Measurements from ENCODE around the gene ACER1.
A peak's percentile ranks its signal among the peaks of the same experiment; 100 is the strongest.
"Not testable (repeated sequence)": the region's sequence is repeated elsewhere in the genome, so short reads cannot be mapped to it uniquely, and the experiment has no call there.

Gene ACER1

GRCh38 chr19:6282393-6282792 is 51.0 kb downstream of the ACER1 start:
- Mint-ChIP-seq H3K4me1 (peaks cover 19% of the 10 kb centered on the region), H3K36me3 (peaks cover 13% of the 10 kb centered on the region)
- not testable (repeated sequence) for H3K27ac Mint-ChIP-seq, H3K27me3 Mint-ChIP-seq, H3K9me3 Mint-ChIP-seq, ATAC-seq, H3K4me3 Mint-ChIP-seq

GRCh38 chr19:6279931-6280591 is 53.4 kb downstream of the ACER1 start, which contains the start of gene MLLT1:
MLLT1 (minus strand) TSS chr19:6279975; CDS start chr19:6279784, 191 bp downstream.
- ATAC-seq: peak; percentile 97
- no peaks in the 10 kb centered on the region for H3K9me3 Mint-ChIP-seq
- no peaks in the 10 kb centered on the region for H3K27me3 Mint-ChIP-seq
- peak within 1 kb of the TSS; percentile 96 for H3K4me3 Mint-ChIP-seq
- peaks cover 18% of the 10 kb centered on the region for H3K36me3 Mint-ChIP-seq
- H3K4me1 Mint-ChIP-seq: peaks cover 32% of the 10 kb centered on the region
- peak within 1 kb of the TSS; percentile 92 for H3K27ac Mint-ChIP-seq

GRCh38 chr19:6279620-6279930 is 53.8 kb downstream of the ACER1 start:
- peak; percentile 77 for ATAC-seq
- Mint-ChIP-seq H3K27me3 (no peaks in the 10 kb centered on the region), H3K4me1 (peaks cover 32% of the 10 kb centered on the region), H3K36me3 (peaks cover 18% of the 10 kb centered on the region), H3K4me3 (peak overlapping the region; percentile 56), H3K9me3 (no peaks in the 10 kb centered on the region), H3K27ac (peak overlapping the region; percentile 92)

GRCh38 chr19:6278740-6279619 is 54.4 kb downstream of the ACER1 start:
- peak overlapping the region; percentile 92 for H3K27ac Mint-ChIP-seq
- H3K4me1 Mint-ChIP-seq: peaks cover 33% of the 10 kb centered on the region
- peaks cover 18% of the 10 kb centered on the region for H3K36me3 Mint-ChIP-seq
- no peaks in the 10 kb centered on the region for H3K27me3 Mint-ChIP-seq
- peak; percentile 18 for ATAC-seq
- H3K9me3 Mint-ChIP-seq: no peaks in the 10 kb centered on the region
- peak overlapping the region; percentile 96 for H3K4me3 Mint-ChIP-seq

GRCh38 chr19:6278051-6278450 is 55.4 kb downstream of the ACER1 start:
- Mint-ChIP-seq H3K27me3 (no peaks in the 10 kb centered on the region), H3K9me3 (no peaks in the 10 kb centered on the region), H3K4me1 (peaks cover 40% of the 10 kb centered on the region), H3K36me3 (peaks cover 21% of the 10 kb centered on the region), H3K4me3 (peak overlapping the region; percentile 96), H3K27ac (peak overlapping the region; percentile 92)
- no peak for ATAC-seq

GRCh38 chr19:6276447-6276846 is 57.0 kb downstream of the ACER1 start:
- ATAC-seq: no peak
- no peaks in the 10 kb centered on the region for H3K9me3 Mint-ChIP-seq
- peaks cover 30% of the 10 kb centered on the region for H3K36me3 Mint-ChIP-seq
- peaks cover 53% of the 10 kb centered on the region for H3K4me1 Mint-ChIP-seq
- H3K27me3 Mint-ChIP-seq: no peaks in the 10 kb centered on the region
- H3K4me3 Mint-ChIP-seq: no peak overlapping the region
- no peak overlapping the region for H3K27ac Mint-ChIP-seq

- Mint-ChIP-seq H3K27me3 (no peaks in the 10 kb centered on the region), H3K27ac (no peak overlapping the region), H3K9me3 (no peaks in the 10 kb centered on the region), H3K4me1 (peaks cover 53% of the 10 kb centered on the region), H3K4me3 (no peak overlapping the region), H3K36me3 (peaks cover 41% of the 10 kb centered on the region)
- ATAC-seq: no peak
These were observed 58.2 kb downstream of the ACER1 start for GRCh38 chr19:6275170-6275744.

GRCh38 chr19:6274756-6275155 is 58.7 kb downstream of the ACER1 start:
- Mint-ChIP-seq H3K36me3 (peaks cover 46% of the 10 kb centered on the region), H3K27me3 (no peaks in the 10 kb centered on the region), H3K4me1 (peaks cover 53% of the 10 kb centered on the region), H3K4me3 (no peak overlapping the region), H3K9me3 (no peaks in the 10 kb centered on the region), H3K27ac (no peak overlapping the region)
- no peak for ATAC-seq

- Mint-ChIP-seq H3K27me3 (no peaks in the 10 kb centered on the region), H3K4me3 (no peak overlapping the region), H3K9me3 (no peaks in the 10 kb centered on the region), H3K4me1 (peaks cover 55% of the 10 kb centered on the region), H3K27ac (no peak overlapping the region), H3K36me3 (peaks cover 52% of the 10 kb centered on the region)
- no peak for ATAC-seq
These were observed 59.5 kb downstream of the ACER1 start for GRCh38 chr19:6273701-6274601.

- Mint-ChIP-seq H3K4me3 (no peak overlapping the region), H3K36me3 (peaks cover 53% of the 10 kb centered on the region), H3K9me3 (no peaks in the 10 kb centered on the region), H3K4me1 (peaks cover 46% of the 10 kb centered on the region), H3K27me3 (no peaks in the 10 kb centered on the region), H3K27ac (no peak overlapping the region)
- no peak for ATAC-seq
These were observed 60.4 kb downstream of the ACER1 start for GRCh38 chr19:6272913-6273600.

- peaks cover 57% of the 10 kb centered on the region for H3K36me3 Mint-ChIP-seq
- peaks cover 40% of the 10 kb centered on the region for H3K4me1 Mint-ChIP-seq
- no peak overlapping the region for H3K4me3 Mint-ChIP-seq
These were observed 61.0 kb downstream of the ACER1 start for GRCh38 chr19:6272411-6272791.

GRCh38 chr19:6271721-6272410 is 61.5 kb downstream of the ACER1 start:
- peaks cover 35% of the 10 kb centered on the region for H3K4me1 Mint-ChIP-seq
- H3K4me3 Mint-ChIP-seq: no peak overlapping the region
- ATAC-seq: no peak
- no peak overlapping the region for H3K27ac Mint-ChIP-seq
- H3K9me3 Mint-ChIP-seq: no peaks in the 10 kb centered on the region
- peaks cover 62% of the 10 kb centered on the region for H3K36me3 Mint-ChIP-seq
- H3K27me3 Mint-ChIP-seq: no peaks in the 10 kb centered on the region

More at GRCh38 chr19:6272411-6272791, 61.0 kb downstream of the ACER1 start:
- Mint-ChIP-seq H3K27me3 (no peaks in the 10 kb centered on the region), H3K9me3 (no peaks in the 10 kb centered on the region), H3K27ac (no peak overlapping the region)
- no peak for ATAC-seq

GRCh38 chr19:6271251-6271650 is 62.2 kb downstream of the ACER1 start:
- Mint-ChIP-seq H3K4me1 (peaks cover 34% of the 10 kb centered on the region), H3K4me3 (no peak overlapping the region), H3K9me3 (no peaks in the 10 kb centered on the region), H3K36me3 (peaks cover 63% of the 10 kb centered on the region), H3K27me3 (no peaks in the 10 kb centered on the region), H3K27ac (no peak overlapping the region)
- no peak for ATAC-seq

GRCh38 chr19:6270822-6271221 is 62.6 kb downstream of the ACER1 start:
- Mint-ChIP-seq H3K27ac (no peak overlapping the region), H3K4me3 (no peak overlapping the region), H3K27me3 (no peaks in the 10 kb centered on the region), H3K4me1 (peaks cover 32% of the 10 kb centered on the region), H3K9me3 (no peaks in the 10 kb centered on the region), H3K36me3 (peaks cover 63% of the 10 kb centered on the region)
- ATAC-seq: no peak

All from stimulated activated memory B cell treated with anti-CD40 and anti-IgM and Interleukin-4, amounts not matched to agents 10 μg/mL and 1 μg/mL and 100 μg/mL, for 72 hours (primary cell).